Fibroblast of lung (primary cell): ENCODE data around the gene NEGR1. TPM values are rescaled to one million over a fixed set of nuclear protein-coding genes. Genes with fewer than 3 reads are reported as not detected.

Experiments
- DNase-seq, 2 donors: peaks; one replicate each; pipeline versions ENCODE4 v3.0.0 to v3.0.0-alpha.2; 2010; ENCODE audit warnings: low read depth in 2 of 2
- H2AFZ ChIP-seq: 2 replicates; pipeline ENCODE4 v1.5.1; 2012; ENCODE audit warnings: low read length, control low read depth, inconsistent platforms
- H3K27ac ChIP-seq: 2 replicates; pipeline ENCODE4 v1.5.1; 2011; ENCODE audit warnings: low read length, control low read depth; ENCODE audit not compliant: insufficient read depth
- H3K27me3 ChIP-seq: 2 replicates; pipeline ENCODE4 v1.5.1; 2011; ENCODE audit warnings: mild to moderate bottlenecking, low read length; ENCODE audit not compliant: control insufficient read depth, insufficient read depth
- H3K36me3 ChIP-seq: 2 replicates; pipeline ENCODE4 v1.5.1; 2011; ENCODE audit warnings: low read length; ENCODE audit not compliant: control insufficient read depth, insufficient read depth
- H3K4me1 ChIP-seq: 2 replicates; pipeline ENCODE4 v1.5.1; 2011; ENCODE audit warnings: low read length; ENCODE audit not compliant: control insufficient read depth, insufficient read depth; ENCODE audit errors: extremely low read depth
- H3K4me2 ChIP-seq: 2 replicates; pipeline ENCODE4 v1.5.1; 2011; ENCODE audit warnings: low read length, control low read depth; ENCODE audit not compliant: insufficient read depth; ENCODE audit errors: extremely low read depth
- H3K4me3 ChIP-seq, 4 experiments: fragments of 200-600 bp in 1 of 4; sonication (generic) in 1 of 4; replicated peaks in 1 of 4; 2 replicates each; pipeline ENCODE4 v1.5.1; 2011 to 2016; ENCODE audit warnings: low read length in 4 of 4, low read depth in 3 of 4, mild to moderate bottlenecking in 3 of 4, control low read depth in 2 of 4, inconsistent platforms in 1 of 4, mixed read lengths in 1 of 4; ENCODE audit not compliant: insufficient read depth in 1 of 4; ENCODE audit errors: control extremely low read depth in 1 of 4
- H3K79me2 ChIP-seq: 2 replicates; pipeline ENCODE4 v1.5.1; 2012; ENCODE audit warnings: mild to moderate bottlenecking, low read length, inconsistent platforms; ENCODE audit not compliant: control insufficient read depth, insufficient read depth
- H3K9ac ChIP-seq: 2 replicates; pipeline ENCODE4 v1.5.1; 2011; ENCODE audit warnings: mild to moderate bottlenecking, low read length, control low read depth; ENCODE audit not compliant: insufficient read depth
- H3K9me3 ChIP-seq: 2 replicates; pipeline ENCODE4 v1.5.1; 2012; ENCODE audit warnings: low read depth, low read length; ENCODE audit not compliant: control insufficient read depth, insufficient read depth
- H4K20me1 ChIP-seq: 2 replicates; pipeline ENCODE4 v1.5.1; 2011; ENCODE audit warnings: low read length; ENCODE audit not compliant: control insufficient read depth, insufficient read depth; ENCODE audit errors: extremely low read depth
- EZH2 ChIP-seq: IDR thresholded peaks from 2 replicates; pipeline ENCODE4 v1.5.1; 2012; ENCODE audit warnings: low read length, control low read depth, mild to moderate bottlenecking; ENCODE audit errors: missing control alignments
- polyA plus RNA-seq, 2 donors: library from polyadenylated mRNA; depleted of rRNA in 1 of 2; stranded (reverse) in 1 of 2; unstranded in 1 of 2; fragments of >200 nt; gene quantifications; 2 replicates each; pipeline ENCODE4 v1.2.1, GENCODE V29; 2011 to 2012; ENCODE audit warnings: missing spikeins in 1 of 2
- total RNA-seq: library from RNA; depleted of rRNA; stranded (reverse); fragments of >200 nt; gene quantifications from 2 replicates; pipeline ENCODE4 v1.2.1, GENCODE V29; 2014
- TF ChIP-seq, protein P1 (sequence below), 2 donors: IDR thresholded peaks in 1 of 2; conservative IDR thresholded peaks in 1 of 2; 1 replicate in 1 of 2; 2 replicates in 1 of 2; pipeline ENCODE4 v1.5.1; 2011 to 2012; ENCODE audit warnings: low read length in 2 of 2, control low read depth in 1 of 2, inconsistent platforms in 1 of 2, low read depth in 1 of 2, mild to moderate bottlenecking in 1 of 2

Gene NEGR1
- total and polyA plus RNA-seq, 2 donors (not counting 1 experiment from before 2014, with no cell fraction given): 3.1 to 9.4 TPM

DNA sequence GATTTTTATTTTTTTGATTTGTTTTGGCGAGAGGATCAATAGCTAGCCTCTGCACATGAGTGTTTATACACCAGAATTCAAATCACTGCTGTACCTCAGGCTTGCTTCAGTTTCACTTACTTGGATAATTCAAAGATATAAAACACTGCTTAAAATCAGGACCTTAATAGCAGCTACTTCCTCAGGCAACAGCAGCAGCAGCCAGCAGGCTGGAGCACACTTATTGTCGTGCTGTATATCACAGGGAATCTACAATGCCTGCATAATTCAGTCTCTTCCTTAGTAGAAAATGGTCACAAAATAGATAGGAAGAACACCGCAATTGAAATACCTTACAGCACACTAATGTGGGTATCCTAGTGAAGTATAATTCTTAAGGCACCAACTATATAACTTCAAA is 497.3 kb downstream of the NEGR1 start:
- Histone ChIP-seq H3K9ac (no peak overlapping the region), H3K27ac (no peak overlapping the region), H3K36me3 (no peaks in the 10 kb centered on the region), H2AFZ (no peak overlapping the region), H3K79me2 (no peaks in the 10 kb centered on the region), H4K20me1 (no peaks in the 10 kb centered on the region), H3K27me3 (no peaks in the 10 kb centered on the region), H3K9me3 (no peaks in the 10 kb centered on the region), H3K4me1 (no peaks in the 10 kb centered on the region), H3K4me3 (no peak overlapping the region), H3K4me2 (no peak overlapping the region)
- DNase-seq: no peak
- TF ChIP-seq, protein P1, sequence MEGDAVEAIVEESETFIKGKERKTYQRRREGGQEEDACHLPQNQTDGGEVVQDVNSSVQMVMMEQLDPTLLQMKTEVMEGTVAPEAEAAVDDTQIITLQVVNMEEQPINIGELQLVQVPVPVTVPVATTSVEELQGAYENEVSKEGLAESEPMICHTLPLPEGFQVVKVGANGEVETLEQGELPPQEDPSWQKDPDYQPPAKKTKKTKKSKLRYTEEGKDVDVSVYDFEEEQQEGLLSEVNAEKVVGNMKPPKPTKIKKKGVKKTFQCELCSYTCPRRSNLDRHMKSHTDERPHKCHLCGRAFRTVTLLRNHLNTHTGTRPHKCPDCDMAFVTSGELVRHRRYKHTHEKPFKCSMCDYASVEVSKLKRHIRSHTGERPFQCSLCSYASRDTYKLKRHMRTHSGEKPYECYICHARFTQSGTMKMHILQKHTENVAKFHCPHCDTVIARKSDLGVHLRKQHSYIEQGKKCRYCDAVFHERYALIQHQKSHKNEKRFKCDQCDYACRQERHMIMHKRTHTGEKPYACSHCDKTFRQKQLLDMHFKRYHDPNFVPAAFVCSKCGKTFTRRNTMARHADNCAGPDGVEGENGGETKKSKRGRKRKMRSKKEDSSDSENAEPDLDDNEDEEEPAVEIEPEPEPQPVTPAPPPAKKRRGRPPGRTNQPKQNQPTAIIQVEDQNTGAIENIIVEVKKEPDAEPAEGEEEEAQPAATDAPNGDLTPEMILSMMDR (conservative IDR thresholded peaks at IDR 0.05 in 1 of 2, IDR thresholded peaks at IDR 0.05 in 1 of 2; ENCODE audit: low read depth in 1 of 2, low read length in 2 of 2): no peak
- TF ChIP-seq EZH2: no peak

DNA sequence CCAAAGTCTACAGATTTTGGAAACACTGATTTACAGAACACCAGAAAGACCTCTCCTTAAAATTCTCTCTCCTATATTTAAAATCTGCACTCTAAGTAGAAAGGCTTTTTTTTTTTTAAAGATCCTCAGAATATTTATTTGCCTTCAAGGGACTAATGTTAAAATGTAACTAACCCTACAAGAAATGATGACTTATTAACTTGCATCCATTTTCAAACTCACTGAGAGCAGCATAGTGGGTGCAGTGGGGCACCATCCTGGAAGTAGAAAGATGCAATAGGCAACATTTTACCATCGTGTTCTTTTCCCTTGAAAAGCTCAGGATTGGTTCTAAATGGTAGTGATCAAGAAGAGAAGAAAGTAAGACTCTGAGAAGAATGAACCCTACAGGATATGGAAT is 498.1 kb downstream of the NEGR1 start:
- Histone ChIP-seq H3K9me3 (no peaks in the 10 kb centered on the region), H3K27me3 (no peaks in the 10 kb centered on the region), H3K4me1 (no peaks in the 10 kb centered on the region), H3K9ac (no peak overlapping the region), H3K4me2 (no peak overlapping the region), H3K36me3 (no peaks in the 10 kb centered on the region), H3K4me3 (no peak overlapping the region), H3K27ac (no peak overlapping the region), H2AFZ (no peak overlapping the region), H3K79me2 (no peaks in the 10 kb centered on the region), H4K20me1 (no peaks in the 10 kb centered on the region)
- no peak for DNase-seq
- TF ChIP-seq EZH2: no peak
- TF ChIP-seq, protein P1 (conservative IDR thresholded peaks at IDR 0.05 in 1 of 2, IDR thresholded peaks at IDR 0.05 in 1 of 2; ENCODE audit: low read depth in 1 of 2, low read length in 2 of 2): no peak

DNA sequence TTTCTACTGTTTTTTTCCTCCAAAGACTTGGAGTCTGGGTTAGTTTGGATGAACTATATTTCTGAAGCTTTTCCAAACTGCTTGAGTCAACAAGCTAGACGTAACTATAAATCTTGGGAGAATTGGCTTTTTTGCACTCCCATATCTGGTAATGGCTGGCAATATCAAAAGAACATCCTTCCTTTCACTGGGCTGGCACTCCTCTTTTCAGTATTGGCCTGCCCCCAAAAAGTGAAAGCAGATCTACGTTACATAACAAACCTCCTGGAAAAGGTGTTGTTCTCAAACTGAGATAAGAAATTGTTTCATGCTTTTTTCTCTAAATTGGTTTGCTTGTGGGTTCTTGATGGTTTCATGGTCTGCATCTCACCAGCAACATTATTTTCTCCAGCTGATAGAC is 499.3 kb downstream of the NEGR1 start:
- TF ChIP-seq, protein P1 (conservative IDR thresholded peaks at IDR 0.05 in 1 of 2, IDR thresholded peaks at IDR 0.05 in 1 of 2; ENCODE audit: low read depth in 1 of 2, low read length in 2 of 2): no peak
- TF ChIP-seq EZH2: no peak
- H3K27ac ChIP-seq: no peak overlapping the region
- H3K4me1 ChIP-seq: no peaks in the 10 kb centered on the region

More for the DNA sequence above, 499.3 kb downstream of the NEGR1 start:
- Histone ChIP-seq H3K79me2 (no peaks in the 10 kb centered on the region), H3K9me3 (no peaks in the 10 kb centered on the region), H3K4me3 (no peak overlapping the region), H3K36me3 (no peaks in the 10 kb centered on the region), H3K9ac (no peak overlapping the region), H4K20me1 (no peaks in the 10 kb centered on the region), H3K27me3 (no peaks in the 10 kb centered on the region), H2AFZ (no peak overlapping the region), H3K4me2 (no peak overlapping the region)
- DNase-seq: no peak
